Neural progenitor cell (in vitro differentiated cells): ENCODE data around the gene CFAP61.

Source experiments
- EZH2 ChIP-seq: fragments of 200-600 bp; sonication (generic); IDR thresholded peaks from 2 replicates; pipeline ENCODE4 v1.6.1; 2017; ENCODE audit warnings: antibody characterized with exemption, mild to moderate bottlenecking, moderate library complexity
- TF ChIP-seq, protein P1 (sequence below): fragments of 200-600 bp; sonication (generic); IDR thresholded peaks from 2 replicates; pipeline ENCODE4 v1.5.1; 2017; ENCODE audit warnings: antibody characterized with exemption, mild to moderate bottlenecking

GRCh38 chr20:20318365-20319161, 266.2 kb downstream of the CFAP61 start:
- TF ChIP-seq, protein P1, sequence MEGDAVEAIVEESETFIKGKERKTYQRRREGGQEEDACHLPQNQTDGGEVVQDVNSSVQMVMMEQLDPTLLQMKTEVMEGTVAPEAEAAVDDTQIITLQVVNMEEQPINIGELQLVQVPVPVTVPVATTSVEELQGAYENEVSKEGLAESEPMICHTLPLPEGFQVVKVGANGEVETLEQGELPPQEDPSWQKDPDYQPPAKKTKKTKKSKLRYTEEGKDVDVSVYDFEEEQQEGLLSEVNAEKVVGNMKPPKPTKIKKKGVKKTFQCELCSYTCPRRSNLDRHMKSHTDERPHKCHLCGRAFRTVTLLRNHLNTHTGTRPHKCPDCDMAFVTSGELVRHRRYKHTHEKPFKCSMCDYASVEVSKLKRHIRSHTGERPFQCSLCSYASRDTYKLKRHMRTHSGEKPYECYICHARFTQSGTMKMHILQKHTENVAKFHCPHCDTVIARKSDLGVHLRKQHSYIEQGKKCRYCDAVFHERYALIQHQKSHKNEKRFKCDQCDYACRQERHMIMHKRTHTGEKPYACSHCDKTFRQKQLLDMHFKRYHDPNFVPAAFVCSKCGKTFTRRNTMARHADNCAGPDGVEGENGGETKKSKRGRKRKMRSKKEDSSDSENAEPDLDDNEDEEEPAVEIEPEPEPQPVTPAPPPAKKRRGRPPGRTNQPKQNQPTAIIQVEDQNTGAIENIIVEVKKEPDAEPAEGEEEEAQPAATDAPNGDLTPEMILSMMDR, result no peak
- TF ChIP-seq EZH2, result no peak
